Thoracic aorta (tissue), 2 donors: ENCODE results near the gene PCBD1. TPM values are rescaled to one million over a fixed set of nuclear protein-coding genes. Genes with fewer than 3 reads are reported as not detected.

ENCODE experiments used
- ATAC-seq: fragments of 150-250 bp; one replicate; pipeline ENCODE4 v1.8.0; 2017; ENCODE audit warnings: low read depth; ENCODE audit not compliant: insufficient number of reproducible peaks, low FRiP score
- DNase-seq: peaks from one replicate; pipeline ENCODE4 v3.0.0-alpha.2; 2020; ENCODE audit warnings: low spot score
- H3K27ac ChIP-seq, 2 donors: fragments of 200-600 bp; sonication (generic); 1 replicate in 1 of 2; 2 replicates in 1 of 2; pipeline ENCODE4 v1.5.1; 2016; ENCODE audit warnings: mild to moderate bottlenecking in 2 of 2, moderate library complexity in 2 of 2
- H3K27me3 ChIP-seq: fragments of 200-600 bp; sonication (generic); replicated peaks from 2 replicates; pipeline ENCODE4 v1.6.0; 2016; ENCODE audit warnings: mild to moderate bottlenecking; ENCODE audit not compliant: insufficient read depth
- H3K36me3 ChIP-seq: fragments of 200-600 bp; sonication (generic); one replicate; pipeline ENCODE4 v1.5.1; 2016
- H3K4me1 ChIP-seq, 2 donors: fragments of 200-600 bp; sonication (generic); 1 replicate in 1 of 2; 2 replicates in 1 of 2; pipeline versions ENCODE4 v1.5.1 to v1.6.0; 2016; ENCODE audit warnings: low read depth in 2 of 2, mild to moderate bottlenecking in 1 of 2; ENCODE audit not compliant: control insufficient read depth in 1 of 2
- H3K4me3 ChIP-seq: fragments of 200-600 bp; sonication (generic); 2 replicates; pipeline ENCODE4 v1.5.1; 2016; ENCODE audit warnings: mild to moderate bottlenecking
- H3K9me3 ChIP-seq: fragments of 200-600 bp; sonication (generic); 2 replicates; pipeline ENCODE4 v1.5.1; 2016
- total RNA-seq, 2 donors: library from RNA; depleted of rRNA; stranded (reverse); fragments of >200 nt; gene quantifications; one replicate each; pipeline versions ENCODE4 v1.1.0 to v1.2.3, GENCODE V29; 2016
- TF ChIP-seq, protein P1 (sequence below): fragments of 200-600 bp; sonication (generic); IDR thresholded peaks from one replicate; pipeline ENCODE4 v1.5.1; 2019; ENCODE audit warnings: antibody characterized with exemption

Gene PCBD1
- total RNA-seq, 2 donors from 2014 or later: 12.8 to 36.0 TPM

- DNase-seq (no peak), ATAC-seq (no peak)
- Histone ChIP-seq H3K27ac (no peak overlapping the region), H3K36me3 (no peaks in the 10 kb centered on the region), H3K4me3 (no peak overlapping the region), H3K4me1 (peaks cover 9 to 15% of the 10 kb centered on the region in 2 donors), H3K9me3 (no peaks in the 10 kb centered on the region), H3K27me3 (no peaks in the 10 kb centered on the region)
- TF ChIP-seq, protein P1, sequence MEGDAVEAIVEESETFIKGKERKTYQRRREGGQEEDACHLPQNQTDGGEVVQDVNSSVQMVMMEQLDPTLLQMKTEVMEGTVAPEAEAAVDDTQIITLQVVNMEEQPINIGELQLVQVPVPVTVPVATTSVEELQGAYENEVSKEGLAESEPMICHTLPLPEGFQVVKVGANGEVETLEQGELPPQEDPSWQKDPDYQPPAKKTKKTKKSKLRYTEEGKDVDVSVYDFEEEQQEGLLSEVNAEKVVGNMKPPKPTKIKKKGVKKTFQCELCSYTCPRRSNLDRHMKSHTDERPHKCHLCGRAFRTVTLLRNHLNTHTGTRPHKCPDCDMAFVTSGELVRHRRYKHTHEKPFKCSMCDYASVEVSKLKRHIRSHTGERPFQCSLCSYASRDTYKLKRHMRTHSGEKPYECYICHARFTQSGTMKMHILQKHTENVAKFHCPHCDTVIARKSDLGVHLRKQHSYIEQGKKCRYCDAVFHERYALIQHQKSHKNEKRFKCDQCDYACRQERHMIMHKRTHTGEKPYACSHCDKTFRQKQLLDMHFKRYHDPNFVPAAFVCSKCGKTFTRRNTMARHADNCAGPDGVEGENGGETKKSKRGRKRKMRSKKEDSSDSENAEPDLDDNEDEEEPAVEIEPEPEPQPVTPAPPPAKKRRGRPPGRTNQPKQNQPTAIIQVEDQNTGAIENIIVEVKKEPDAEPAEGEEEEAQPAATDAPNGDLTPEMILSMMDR: no peak
Observed at GRCh38 chr10:70837660-70838059, 50.7 kb downstream of the PCBD1 start.

DNA sequence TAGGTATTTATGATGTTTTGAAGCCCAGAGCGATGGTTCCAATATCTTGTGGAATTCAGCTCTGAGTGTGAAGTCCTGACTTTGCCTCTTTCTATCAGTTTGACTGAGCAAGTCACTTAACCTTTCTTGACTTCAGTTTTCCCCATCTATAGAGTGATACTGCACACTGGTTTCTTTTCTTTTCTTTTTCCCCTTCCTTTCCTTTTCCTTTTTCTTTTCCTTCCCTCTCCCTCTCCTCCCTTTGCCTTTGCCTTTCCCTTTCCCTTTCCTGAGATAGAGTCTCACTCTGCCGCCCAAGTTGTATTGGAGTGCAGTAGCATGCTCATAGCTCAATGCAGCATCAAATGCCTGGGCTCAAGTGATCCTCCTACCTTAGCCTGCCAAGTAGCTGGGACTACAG, 52.0 kb downstream of the PCBD1 start:
- TF ChIP-seq, protein P1: no peak
- DNase-seq (no peak), ATAC-seq (no peak)
- Histone ChIP-seq H3K27ac (no peak overlapping the region), H3K36me3 (no peaks in the 10 kb centered on the region), H3K4me3 (no peak overlapping the region), H3K9me3 (no peaks in the 10 kb centered on the region), H3K4me1 (peaks cover 9 to 15% of the 10 kb centered on the region in 2 donors), H3K27me3 (no peaks in the 10 kb centered on the region)

GRCh38 chr10:70834441-70835151, 53.8 kb downstream of the PCBD1 start:
- no peaks in the 10 kb centered on the region for H3K36me3 ChIP-seq
- no peaks in the 10 kb centered on the region for H3K27me3 ChIP-seq
- H3K27ac ChIP-seq: no peak overlapping the region
- ATAC-seq: no peak
- TF ChIP-seq, protein P1: no peak
- no peaks in the 10 kb centered on the region for H3K9me3 ChIP-seq
- H3K4me3 ChIP-seq: no peak overlapping the region
- DNase-seq: no peak
- peaks cover 9 to 15% of the 10 kb centered on the region in 2 donors for H3K4me1 ChIP-seq

- Histone ChIP-seq H3K27ac (no peak overlapping the region), H3K4me3 (no peak overlapping the region), H3K27me3 (no peaks in the 10 kb centered on the region), H3K9me3 (no peaks in the 10 kb centered on the region), H3K36me3 (no peaks in the 10 kb centered on the region), H3K4me1 (peaks cover 9 to 15% of the 10 kb centered on the region in 2 donors)
- DNase-seq: no peak
- ATAC-seq: no peak
- TF ChIP-seq, protein P1: no peak
Observed at GRCh38 chr10:70834021-70834420, 54.3 kb downstream of the PCBD1 start.

DNA sequence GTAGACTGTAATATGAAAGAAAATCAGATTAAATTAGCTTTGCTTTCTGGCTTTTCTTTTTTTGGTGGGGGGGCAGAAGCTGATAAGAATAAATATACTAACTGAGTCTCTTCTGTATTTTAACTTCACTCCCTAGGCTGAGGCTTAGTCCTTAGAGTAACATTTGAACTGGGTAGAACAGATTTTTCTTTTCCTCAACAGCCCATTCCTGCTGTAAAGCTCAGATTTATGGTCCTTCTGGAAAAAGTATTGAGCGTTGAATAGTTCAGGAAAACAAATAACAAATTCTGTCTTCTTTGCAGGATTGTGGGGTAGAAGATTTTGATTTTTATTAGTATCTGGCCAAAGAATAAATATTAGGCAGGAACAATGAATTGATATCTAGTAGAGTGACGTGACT, 54.8 kb downstream of the PCBD1 start:
- no peaks in the 10 kb centered on the region for H3K36me3 ChIP-seq
- no peaks in the 10 kb centered on the region for H3K9me3 ChIP-seq
- ATAC-seq: no peak
- H3K4me3 ChIP-seq: no peak overlapping the region
- no peaks in the 10 kb centered on the region for H3K27me3 ChIP-seq
- no peak for DNase-seq
- no peak overlapping the region for H3K27ac ChIP-seq
- H3K4me1 ChIP-seq: peaks cover 9 to 15% of the 10 kb centered on the region in 2 donors
- TF ChIP-seq, protein P1: no peak

Other genes starting within 250 kb of the PCBD1 start
- gene ADAMTS14, start 216.1 kb downstream of the PCBD1 start, total RNA-seq: 1 to 10 TPM in 1 of 2 donors, not detected in 1; 1.3 TPM
- gene TBATA, start 103.2 kb downstream of the PCBD1 start, total RNA-seq: not detected
- 10 to 100 TPM; 15.0 to 26.0 TPM for gene SGPL1, start 72.6 kb downstream of the PCBD1 start, total RNA-seq